Sciatic nerve (tissue), 2 donors: ENCODE data around the gene MYLK3. TPM values are rescaled to one million over a fixed set of nuclear protein-coding genes. Genes with fewer than 3 reads are reported as not detected.
A peak's percentile ranks its signal among the peaks of the same experiment; 100 is the strongest.

Experiments used
- ATAC-seq: fragments of 200-7000 bp; cut with Tn5 transposase; one replicate; pipeline ENCODE4 v1.9.1; 2020; ENCODE audit warnings: mild to moderate bottlenecking, moderate library complexity
- DNase-seq: peaks from one replicate; pipeline ENCODE4 v3.0.0-alpha.2; 2020; ENCODE audit warnings: low spot score
- intact Hi-C: fragments of 100-400 bp; cut with DNase I; formaldehyde crosslinking; loops from one replicate; pipeline ENCODE4 v1.14.2; 2022
- total RNA-seq: library from RNA; stranded (reverse); fragmentation: NEBNext Ultra II Directional; extraction: Animal tissue kit (Norgen Biotek cat#: 25700); gene quantifications from one replicate; pipeline ENCODE4 v1.2.1, GENCODE V29; 2021
- donor health status: DM: no; HTN: no; CAD: no.
- donor health status: DM: no; HTN: no; CAD: no.

MYLK3 gene
- total RNA-seq, 1 donor from 2014 or later: 2.0 TPM

DNA sequence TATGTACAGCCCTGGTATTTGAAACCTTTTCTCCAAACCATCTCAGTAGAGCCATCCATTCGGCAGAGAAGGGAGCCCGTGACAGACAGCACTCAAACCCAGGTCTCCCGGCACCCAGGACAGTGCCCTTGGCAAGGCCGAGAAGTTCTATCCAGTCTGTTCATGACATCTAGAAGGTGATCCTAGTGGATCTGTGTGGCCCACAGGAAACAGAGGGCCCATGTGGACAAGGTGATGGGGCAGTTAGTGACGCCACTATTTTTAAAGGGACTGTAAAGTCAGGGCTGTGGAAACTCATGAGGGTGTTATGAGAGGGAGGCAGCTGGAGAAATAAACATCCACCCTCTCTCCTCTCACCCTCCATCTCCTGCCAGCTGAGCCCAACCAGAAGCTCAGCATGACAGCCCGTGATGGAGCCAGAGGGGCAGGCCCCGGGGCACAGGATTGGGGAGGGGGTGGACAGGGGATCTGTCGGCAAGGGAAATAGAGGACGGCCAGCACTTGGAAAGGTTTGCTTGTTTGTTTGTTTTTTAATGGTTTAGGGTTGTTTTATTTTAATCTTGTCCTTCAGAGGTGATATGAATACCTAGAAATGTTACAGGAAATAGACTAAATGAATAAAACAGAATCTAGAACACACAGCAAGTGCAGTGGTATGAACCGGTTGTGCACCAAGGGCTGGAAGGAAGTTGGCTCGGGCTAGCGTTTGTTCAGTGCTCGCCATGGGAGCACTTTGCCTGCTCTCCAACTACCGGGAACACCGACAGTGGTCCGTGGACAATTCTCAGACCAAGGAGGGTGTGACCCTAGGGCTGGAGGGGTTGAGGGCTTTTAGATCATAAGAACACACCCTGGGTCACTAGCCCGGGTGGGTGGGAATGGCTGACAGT, 17.1 kb downstream of the MYLK3 start:
- intact Hi-C loops: no loop called here
- no peak for ATAC-seq
- DNase-seq: no peak

DNA sequence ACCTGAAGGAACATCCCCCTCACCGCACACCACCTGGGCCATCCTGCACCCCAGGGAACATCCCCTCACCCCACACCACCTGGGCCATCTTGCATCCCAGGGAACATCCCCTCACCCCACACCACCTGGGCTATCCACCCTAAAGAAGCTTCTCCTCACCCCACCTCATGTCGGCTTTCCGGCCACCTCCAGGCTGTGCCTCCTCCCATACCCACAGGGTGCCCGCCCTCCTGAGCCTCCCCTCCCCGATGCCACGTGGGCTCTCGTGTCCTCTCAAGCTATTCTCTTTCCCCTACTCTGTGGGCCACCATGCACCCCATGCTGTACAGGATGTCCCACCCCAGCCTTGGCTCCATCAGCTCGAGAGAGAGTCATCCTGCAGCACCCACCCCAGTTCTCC, 18.0 kb downstream of the MYLK3 start:
- intact Hi-C loops: no loop called here
- ATAC-seq: no peak
- no peak for DNase-seq

DNA sequence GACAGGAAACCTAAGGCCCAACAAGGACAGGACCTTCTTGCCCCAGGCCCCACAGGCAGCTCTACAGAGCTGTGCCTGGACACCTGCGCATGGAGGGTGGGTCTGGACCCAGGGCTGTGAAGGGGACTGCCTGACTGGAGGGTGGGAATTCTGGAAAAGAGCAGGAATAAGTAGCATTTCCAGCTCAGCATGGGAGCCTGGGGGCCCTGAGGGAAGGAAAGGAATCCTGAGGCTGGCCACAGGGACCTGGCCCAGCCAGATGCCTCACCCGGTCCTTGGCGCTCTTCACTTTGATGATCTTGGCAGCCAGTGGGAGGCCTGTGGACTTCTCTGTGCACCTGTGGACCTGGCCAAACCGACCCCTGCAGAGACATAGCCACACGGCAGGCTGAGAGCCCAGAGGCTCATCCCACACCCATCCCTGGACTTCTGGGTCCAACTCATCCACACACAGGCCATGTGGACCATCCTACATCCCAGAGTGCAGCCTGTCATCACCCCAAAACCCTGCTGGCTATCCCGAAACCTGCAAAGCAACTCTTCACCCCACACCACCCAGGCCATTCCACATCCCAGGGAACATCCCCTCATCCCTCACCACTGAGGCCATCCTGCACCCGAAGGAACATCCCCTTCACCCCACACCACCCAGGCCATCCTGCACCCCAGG, 18.7 kb downstream of the MYLK3 start:
- ATAC-seq (no peak), DNase-seq (no peak)
- intact Hi-C loops: no loop called here

DNA sequence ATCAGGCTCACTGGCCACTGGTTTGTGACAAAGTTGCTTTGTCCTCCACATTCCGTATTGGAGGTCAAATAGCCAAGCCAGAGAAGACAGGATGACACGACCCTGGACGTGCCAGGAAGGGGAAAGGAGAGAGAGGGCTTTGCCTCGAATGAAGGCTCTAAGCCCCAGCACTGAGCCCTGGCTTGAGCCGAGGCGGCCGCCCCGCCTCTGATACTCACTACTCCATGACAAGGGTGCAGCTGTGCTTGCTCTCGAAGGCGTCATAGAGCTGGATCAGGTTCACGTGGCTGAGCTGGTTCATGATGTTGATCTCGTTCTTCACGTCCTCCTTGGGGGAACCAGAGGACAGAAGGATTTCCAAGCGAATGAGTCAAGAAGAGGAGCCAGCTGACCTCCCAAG, 19.3 kb downstream of the MYLK3 start:
- ATAC-seq (no peak), DNase-seq (no peak)
- intact Hi-C loops: no loop called here

DNA sequence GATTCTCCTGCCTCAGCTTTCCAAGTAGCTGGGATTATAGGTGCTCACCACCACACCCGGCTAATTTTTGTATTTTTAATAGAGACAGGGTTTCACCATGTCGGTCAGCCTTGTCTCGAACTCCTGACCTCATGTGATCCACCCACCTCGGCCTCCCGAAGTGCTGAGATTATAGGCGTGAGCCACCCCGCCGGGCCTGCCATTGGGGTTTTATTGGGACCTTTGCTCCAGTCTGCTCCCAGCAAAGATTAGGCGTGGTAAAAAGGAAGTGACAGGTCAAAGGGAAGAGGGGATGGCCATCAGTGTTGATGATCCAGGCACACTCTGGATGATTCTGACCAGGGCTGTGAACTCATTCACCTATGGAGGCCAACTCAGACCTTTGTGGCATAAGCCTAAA, 20.5 kb downstream of the MYLK3 start:
- ATAC-seq: no peak

DNA sequence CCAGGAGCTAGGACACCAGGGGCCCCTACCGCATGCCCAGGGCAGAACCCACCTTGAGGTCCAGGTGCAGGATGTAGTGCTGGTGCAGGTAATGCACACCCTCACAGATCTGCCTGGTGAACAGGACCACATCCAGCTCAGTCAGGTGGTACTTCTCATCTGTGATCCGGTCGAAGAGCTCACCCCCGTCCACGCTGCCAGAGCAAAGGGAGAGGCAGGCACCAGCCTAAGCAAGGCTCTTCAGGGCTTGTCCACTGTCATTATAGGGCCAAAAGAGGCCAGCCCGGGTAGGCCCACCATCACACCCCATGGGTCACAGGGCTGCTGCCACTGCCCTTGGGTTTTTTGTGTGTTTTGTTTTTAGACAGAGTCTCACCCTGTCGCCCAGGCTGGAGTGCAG, 21.0 kb downstream of the MYLK3 start:
- DNase-seq: no peak
- intact Hi-C loops: no loop called here
- no peak for ATAC-seq

More for the DNA sequence above, 20.5 kb downstream of the MYLK3 start:
- intact Hi-C loops: no loop called here
- DNase-seq: no peak

DNA sequence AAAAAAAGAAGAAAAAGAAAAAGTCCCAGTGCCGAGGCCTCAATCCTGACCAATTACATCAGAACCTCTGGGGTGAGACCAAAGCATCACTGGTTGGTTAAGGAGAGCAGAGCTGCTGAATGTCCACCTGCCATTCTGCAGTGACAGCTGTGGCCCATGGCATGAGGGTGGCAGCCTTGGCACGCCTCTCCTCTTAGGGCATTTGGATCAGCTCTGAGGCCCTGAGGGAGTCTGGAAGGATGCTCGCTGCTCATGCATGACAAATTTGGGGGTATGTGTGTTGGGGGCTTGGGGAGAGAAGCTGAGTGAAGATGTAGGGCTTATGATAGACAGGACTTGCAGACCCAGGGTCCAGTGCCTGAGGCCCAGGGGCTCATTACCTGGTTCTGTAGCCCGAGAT, 26.3 kb downstream of the MYLK3 start:
- intact Hi-C loops: no loop called here
- DNase-seq (no peak), ATAC-seq (no peak)

DNA sequence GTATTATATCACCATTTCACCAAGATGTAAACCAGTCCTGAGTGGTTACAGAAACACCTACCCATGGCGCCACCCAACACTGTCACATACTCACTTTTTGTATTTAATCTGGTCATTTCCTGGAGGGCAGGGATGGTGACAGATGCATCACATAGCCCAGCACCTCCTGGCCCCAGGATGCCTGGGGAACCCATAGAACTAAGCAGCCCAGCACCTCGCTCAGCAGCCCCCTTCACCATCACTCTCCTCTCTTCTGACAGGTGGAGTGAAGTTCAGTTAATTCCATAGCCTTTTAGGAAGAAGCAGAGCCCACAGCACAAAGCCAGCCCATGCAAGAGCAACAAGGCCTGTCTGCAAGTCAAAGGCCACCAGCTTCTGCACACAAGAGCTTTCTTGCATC, 27.5 kb downstream of the MYLK3 start:
- intact Hi-C loops: no loop called here
- ATAC-seq: no peak
- no peak for DNase-seq

DNA sequence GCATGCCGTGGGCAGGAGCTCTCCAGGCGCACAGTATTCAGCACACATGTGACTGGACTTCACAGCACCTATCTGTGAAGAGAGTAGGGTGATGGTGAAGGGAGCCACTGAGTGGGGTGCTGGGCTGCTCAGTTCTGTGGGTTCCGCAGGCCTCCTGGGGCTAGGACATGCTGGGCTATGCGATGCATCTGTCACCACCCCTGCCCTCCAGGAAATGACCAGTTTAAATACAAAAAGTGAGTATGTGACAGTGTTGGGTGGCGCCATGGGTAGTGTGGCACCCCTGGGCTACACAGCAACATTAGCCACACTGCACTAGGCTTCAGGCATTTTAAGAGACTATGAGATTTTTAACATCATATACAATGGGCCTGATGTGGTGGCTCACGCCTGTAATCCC, 28.6 kb downstream of the MYLK3 start:
- intact Hi-C loops: no loop called here
- no peak for ATAC-seq
- no peak for DNase-seq

DNA sequence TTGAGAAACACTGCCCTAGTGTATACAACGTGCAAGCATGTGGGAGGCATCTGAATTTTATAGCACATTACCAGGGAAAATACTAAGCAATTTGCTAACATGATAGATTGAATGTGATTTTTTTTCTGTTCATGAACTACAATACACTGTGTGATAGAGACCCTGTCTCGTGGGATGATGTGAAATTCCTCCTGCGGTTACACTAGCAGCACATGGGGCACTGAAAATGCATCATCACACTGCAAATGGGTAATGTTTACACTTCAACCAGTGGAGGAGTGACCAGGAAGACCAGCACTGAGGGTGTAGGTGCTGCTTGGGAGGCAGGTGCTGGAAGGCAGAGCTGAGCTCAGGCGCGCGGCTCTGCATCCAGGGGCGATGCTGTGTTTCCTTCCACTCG, 29.9 kb downstream of the MYLK3 start:
- intact Hi-C loops: no loop called here
- ATAC-seq (no peak), DNase-seq (no peak)

DNA sequence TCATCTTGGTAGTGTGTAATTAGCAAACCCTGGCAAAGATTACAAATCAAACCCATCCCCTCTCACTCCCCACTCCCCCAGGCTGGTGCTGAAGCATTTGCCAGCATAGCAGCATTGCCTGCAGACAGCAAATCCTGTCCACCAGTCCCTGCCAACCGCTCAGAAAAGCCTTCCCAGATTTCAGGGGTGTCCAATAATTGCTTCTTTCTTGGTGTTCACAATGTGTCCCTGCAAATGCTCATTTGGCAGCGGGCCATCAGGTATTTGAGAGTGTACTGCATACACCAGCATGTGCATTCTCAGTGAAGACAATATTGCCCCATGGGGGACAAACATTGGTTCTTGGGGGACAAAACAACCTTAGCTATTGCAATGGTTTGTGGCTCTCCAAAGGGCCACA, 30.5 kb downstream of the MYLK3 start:
- ATAC-seq (no peak), DNase-seq (no peak)
- intact Hi-C loops: no loop called here

DNA sequence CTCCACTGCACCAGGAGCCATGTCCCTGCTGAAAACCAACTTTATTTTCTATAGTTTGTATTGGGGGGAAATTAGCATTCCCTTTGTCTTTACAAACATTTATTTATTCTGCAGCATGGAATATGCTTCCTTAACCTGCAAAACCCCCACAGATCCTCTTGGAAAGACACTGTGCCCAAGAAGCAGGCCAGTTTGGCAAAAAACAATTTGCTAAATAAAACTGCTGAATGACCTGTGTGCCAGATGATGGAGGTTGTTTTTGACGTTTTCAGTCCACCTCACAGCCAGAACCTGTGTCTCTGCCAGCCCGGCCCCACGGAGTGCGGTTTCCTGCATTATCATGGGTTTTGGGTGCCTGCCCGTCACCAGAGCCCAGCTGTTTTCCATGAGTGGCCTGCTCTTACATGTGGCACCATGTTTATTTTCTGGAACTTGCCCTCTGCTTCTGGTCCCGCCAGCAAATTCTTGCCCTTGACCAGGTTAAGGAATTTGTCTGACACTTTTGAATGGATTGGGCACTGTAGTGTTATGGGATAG, 32.3 kb downstream of the MYLK3 start:
- DNase-seq (no peak), ATAC-seq (no peak)
- intact Hi-C loops: no loop called here

DNA sequence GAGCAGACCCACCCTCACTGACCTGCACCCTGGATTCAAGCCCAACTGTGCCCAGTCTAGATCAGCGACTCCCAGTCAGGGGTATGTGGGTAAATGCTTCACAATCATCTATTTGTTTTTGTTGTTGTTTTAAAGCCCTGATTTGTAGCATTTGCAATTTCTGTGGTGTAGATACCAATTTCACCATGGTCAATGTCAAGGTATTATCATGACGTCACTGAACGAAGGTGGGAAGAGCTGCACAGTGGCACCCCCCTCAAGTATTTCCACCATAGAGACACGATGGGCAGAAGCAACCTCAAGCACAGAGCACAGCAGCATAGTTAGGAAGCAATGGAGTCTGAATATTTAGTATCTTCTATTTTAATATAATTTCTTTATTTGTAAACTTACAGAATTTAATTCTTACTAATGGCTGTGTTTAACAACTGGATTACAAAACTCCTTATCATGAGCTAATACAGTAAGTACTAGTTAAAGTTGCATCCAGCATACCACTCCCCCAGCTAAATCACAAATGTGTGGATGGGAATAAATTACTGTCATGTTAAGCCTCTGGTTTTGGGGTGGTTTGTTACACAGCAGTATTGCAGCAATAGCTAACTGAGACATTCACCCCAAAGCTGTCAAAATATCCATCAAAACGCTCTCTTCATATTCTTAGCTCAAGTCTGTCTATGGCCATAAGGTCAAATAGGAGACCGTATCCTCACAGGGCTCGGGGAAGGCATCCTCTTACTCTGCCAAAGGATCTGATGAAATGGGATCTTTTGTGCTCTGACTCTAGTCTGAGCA, 33.1 kb downstream of the MYLK3 start:
- ATAC-seq: no peak
- intact Hi-C loops: no loop called here
- no peak for DNase-seq

DNA sequence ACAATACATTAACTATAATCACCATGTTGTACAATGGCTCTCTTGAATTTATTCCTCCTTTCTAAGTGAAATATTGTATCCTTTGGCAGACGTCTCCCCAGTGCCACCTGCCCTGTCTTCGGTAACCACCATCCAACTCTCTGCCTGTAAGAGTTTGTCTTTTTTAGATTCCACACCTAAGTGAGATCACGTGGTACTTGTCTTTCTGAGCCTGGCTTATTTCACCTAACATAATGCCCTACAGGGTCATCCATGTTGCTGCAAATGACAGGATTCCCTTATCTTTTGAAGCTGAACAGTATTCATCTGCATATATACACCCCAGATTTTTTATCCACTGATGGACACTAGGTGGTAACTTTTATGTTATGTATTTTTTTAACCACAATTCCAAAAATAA, 34.5 kb downstream of the MYLK3 start:
- intact Hi-C loops: no loop called here
- no peak for ATAC-seq
- DNase-seq: no peak

DNA sequence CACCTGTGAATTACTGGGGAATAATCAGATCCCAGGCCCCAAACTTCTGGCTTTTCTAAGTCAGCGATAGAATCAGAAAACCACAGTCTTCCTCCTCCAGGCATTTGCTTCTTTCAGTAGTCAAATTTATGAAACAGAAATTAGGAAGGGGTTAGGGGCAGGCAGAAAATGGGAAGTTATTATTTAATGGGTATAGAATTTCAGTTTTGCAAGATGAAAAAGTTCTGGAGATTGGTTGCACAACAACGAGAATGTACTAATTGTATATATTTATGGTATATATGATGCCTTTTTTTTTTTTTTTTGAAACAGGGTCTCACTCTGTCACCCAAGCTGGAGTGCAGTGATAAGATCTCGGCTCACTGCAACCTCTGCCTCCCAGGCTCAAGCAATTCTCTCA, 35.2 kb downstream of the MYLK3 start:
- no peak for DNase-seq
- intact Hi-C loops: no loop called here
- no peak for ATAC-seq

DNA sequence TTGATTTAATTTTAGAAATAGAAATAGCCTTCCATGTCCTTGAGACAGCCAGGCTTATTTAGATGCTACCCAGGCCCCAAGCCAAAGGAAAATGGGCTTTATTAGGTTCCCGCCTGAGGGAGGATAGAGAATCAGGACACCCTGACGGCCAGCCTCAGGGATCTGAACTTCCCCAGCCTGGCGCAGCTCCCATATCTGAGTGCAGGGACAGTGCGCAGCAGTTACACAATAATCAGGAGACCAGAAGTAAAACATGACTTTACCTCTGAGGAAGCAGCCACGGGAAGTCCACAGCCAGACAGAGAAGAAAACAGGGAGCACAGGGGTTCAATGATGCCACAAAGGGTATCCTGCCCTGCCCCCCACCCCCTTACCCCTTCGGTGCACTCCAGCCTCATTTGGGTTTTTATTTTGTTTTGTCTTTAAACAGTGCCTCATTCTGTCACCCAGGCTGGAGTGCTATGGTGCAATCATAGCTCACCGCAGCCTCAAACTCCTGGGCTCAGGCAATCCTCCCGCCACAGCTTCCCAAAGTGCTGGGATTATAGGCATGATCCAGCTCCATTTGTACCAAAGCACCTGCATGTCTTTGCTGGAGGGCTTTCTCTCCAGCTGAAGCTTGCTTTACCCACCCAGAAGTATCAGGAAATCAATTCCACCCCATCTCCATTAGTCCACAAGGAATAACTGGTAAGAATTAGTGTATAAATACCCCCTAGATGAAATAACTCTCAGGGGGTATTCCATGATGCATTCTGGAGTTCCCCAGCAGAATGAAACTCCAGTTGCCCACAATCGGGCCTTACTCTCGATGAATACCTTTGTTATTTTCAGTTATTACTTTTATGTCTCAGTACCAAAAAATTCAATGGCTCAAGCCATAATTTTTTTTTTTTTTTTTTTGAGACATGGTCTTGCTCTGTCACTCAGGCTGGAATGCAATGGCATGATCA, 36.8 kb downstream of the MYLK3 start:
- intact Hi-C loops: no loop called here
- ATAC-seq (peak; percentile 49), DNase-seq (no peak)

DNA sequence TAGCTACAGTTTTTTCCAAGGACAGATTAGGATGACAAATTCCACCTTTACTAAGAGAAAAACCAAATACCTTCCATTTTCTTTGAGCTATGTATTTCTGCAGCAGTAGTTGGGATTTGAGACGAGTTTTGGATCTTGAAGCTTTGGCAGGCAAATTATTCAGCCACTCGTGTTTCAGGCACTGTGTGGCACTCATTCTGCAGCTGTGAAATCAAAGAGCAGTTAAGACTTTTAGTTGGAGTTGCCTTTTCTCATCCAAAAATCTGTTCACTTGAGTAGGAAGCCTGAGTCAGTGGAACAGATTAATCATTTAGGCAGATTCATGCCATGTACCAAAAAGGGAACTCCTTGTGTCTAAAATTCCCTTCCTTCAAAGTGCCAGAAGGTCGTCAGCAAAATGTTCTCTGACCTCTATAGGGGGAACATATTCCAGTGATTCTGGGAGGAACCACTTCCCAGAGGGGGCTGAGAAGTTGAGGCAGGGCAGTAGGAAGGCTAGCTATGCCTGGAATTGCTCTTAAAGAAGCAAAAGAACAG, 38.6 kb downstream of the MYLK3 start:
- DNase-seq (no peak), ATAC-seq (no peak)
- intact Hi-C loops: no loop called here

DNA sequence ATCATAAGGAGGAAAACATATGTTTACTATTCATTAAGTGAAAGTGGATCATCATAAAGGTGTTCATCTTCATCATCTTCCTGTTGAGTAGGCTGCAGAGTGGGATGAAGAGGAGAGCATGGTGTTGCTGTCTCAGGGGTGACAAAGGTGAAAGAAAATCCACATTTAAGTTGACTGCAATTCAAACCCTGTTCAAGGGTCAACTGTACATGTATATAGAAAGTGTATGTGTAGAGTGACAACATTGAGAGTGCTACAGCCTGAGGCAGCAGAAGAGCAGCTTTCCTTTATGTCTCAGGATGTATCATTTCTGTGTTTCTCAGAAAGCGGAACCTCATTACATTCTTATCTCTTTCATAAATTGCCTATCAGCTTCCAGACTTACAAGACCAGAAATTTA, 41.5 kb downstream of the MYLK3 start:
- ATAC-seq (no peak), DNase-seq (no peak)
- intact Hi-C loops: no loop called here
